Prostate gland (tissue), 2 donors: ENCODE data around the gene CYRIA.

Experiments
- POLR2AphosphoS5 ChIP-seq: sonication (generic); formaldehyde crosslinking; IDR thresholded peaks from one replicate; pipeline ENCODE4 v1.6.1; 2017; ENCODE audit warnings: antibody characterized with exemption
- TF ChIP-seq, protein P1 (sequence below), 4 experiments: fragments of 200-600 bp in 2 of 4; fragments of 450-650 bp in 2 of 4; sonication (generic) in 2 of 4; IDR thresholded peaks; 1 replicate in 3 of 4; 2 replicates in 1 of 4; pipeline ENCODE4 v1.5.1; 2016 to 2019; ENCODE audit warnings: antibody characterized with exemption in 4 of 4, mild to moderate bottlenecking in 2 of 4, moderate library complexity in 2 of 4

GRCh38 chr2:16626497-16626896 lies 39.1 kb downstream of the CYRIA start:
- TF ChIP-seq, protein P1, sequence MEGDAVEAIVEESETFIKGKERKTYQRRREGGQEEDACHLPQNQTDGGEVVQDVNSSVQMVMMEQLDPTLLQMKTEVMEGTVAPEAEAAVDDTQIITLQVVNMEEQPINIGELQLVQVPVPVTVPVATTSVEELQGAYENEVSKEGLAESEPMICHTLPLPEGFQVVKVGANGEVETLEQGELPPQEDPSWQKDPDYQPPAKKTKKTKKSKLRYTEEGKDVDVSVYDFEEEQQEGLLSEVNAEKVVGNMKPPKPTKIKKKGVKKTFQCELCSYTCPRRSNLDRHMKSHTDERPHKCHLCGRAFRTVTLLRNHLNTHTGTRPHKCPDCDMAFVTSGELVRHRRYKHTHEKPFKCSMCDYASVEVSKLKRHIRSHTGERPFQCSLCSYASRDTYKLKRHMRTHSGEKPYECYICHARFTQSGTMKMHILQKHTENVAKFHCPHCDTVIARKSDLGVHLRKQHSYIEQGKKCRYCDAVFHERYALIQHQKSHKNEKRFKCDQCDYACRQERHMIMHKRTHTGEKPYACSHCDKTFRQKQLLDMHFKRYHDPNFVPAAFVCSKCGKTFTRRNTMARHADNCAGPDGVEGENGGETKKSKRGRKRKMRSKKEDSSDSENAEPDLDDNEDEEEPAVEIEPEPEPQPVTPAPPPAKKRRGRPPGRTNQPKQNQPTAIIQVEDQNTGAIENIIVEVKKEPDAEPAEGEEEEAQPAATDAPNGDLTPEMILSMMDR (IDR thresholded peaks at IDR 0.05): no peak
- TF ChIP-seq POLR2AphosphoS5: no peak
